B cell (primary cell): Measurements from ENCODE around the gene B4GALNT3. TPM values are rescaled to one million over a fixed set of nuclear protein-coding genes. Genes with fewer than 3 reads are reported as not detected.

Source experiments
- ATAC-seq: fragments of 200-7000 bp; cut with Tn5 transposase; one replicate; pipeline ENCODE4 v1.10.0; 2021; ENCODE audit warnings: low read depth, mild to moderate bottlenecking, moderate number of reproducible peaks, moderate library complexity
- CTCF ChIA-PET: fragments of 350-600 bp; sonication (Branson Sonifier 250); formaldehyde crosslinking; loops from one replicate; lab custom pipeline; 2021; ENCODE audit warnings: antibody characterized with exemption, inconsistent platforms; lab: Charles Lee
- POLR2A ChIA-PET: fragments of 350-600 bp; sonication (Branson Sonifier 250); formaldehyde crosslinking; loops from one replicate; lab custom pipeline; 2021; ENCODE audit warnings: antibody characterized with exemption; lab: Charles Lee
- DNase-seq: peaks from one replicate; pipeline ENCODE4 v3.0.0; 2013
- H2AFZ ChIP-seq: 2 replicates; pipeline ENCODE4 v1.6.1; 2012; ENCODE audit warnings: mild to moderate bottlenecking, low read depth, low read length; ENCODE audit not compliant: insufficient read depth, poor library complexity, severe bottlenecking
- H3K27ac ChIP-seq, 2 donors: 1 replicate in 1 of 2; 2 replicates in 1 of 2; pipeline ENCODE4 v1.5.1; 2012 to 2013; ENCODE audit warnings: low read length in 2 of 2, mild to moderate bottlenecking in 2 of 2, moderate library complexity in 1 of 2
- H3K27me3 ChIP-seq, 4 experiments: fragments of 200-600 bp in 1 of 4; sonication (generic) in 1 of 4; replicated peaks in 1 of 4; 1 replicate in 2 of 4; 2 replicates in 2 of 4; pipeline versions ENCODE4 v1.6.1 to v1.7.0; 2013 to 2016; ENCODE audit warnings: low read length in 3 of 4, mild to moderate bottlenecking in 2 of 4, mixed read lengths in 1 of 4, moderate library complexity in 1 of 4; ENCODE audit not compliant: insufficient read depth in 4 of 4, control insufficient read depth in 3 of 4; ENCODE audit errors: control extremely low read depth in 1 of 4
- H3K36me3 ChIP-seq, 2 experiments: replicated peaks in 1 of 2; 1 replicate in 1 of 2; 2 replicates in 1 of 2; pipeline versions ENCODE4 v1.6.1 to v1.7.1; 2013; ENCODE audit warnings: low read length in 1 of 2; ENCODE audit not compliant: insufficient read depth in 2 of 2, control insufficient read depth in 1 of 2; ENCODE audit errors: control extremely low read depth in 1 of 2, extremely low read depth in 1 of 2
- H3K4me1 ChIP-seq, 2 donors: fragments of 200-600 bp in 1 of 2; sonication (generic) in 1 of 2; 1 replicate in 1 of 2; 2 replicates in 1 of 2; pipeline versions ENCODE4 v1.5.1 to v1.6.1; 2013 to 2017; ENCODE audit warnings: low read length in 2 of 2; ENCODE audit not compliant: control insufficient read depth in 2 of 2, insufficient read depth in 2 of 2
- H3K4me2 ChIP-seq: replicated peaks from 2 replicates; pipeline ENCODE3; 2012; ENCODE audit warnings: mild to moderate bottlenecking, low read depth, low read length; ENCODE audit not compliant: poor library complexity, severe bottlenecking
- H3K4me3 ChIP-seq, 5 experiments: fragments of 200-600 bp in 1 of 5; sonication (generic) in 1 of 5; 1 replicate in 3 of 5; 2 replicates in 2 of 5; pipeline versions ENCODE4 v1.5.1 to v1.7.0; 2011 to 2016; ENCODE audit warnings: low read length in 4 of 5, mild to moderate bottlenecking in 4 of 5, low read depth in 2 of 5, control low read depth in 1 of 5, moderate library complexity in 1 of 5; ENCODE audit not compliant: insufficient read depth in 1 of 5; ENCODE audit errors: control extremely low read depth in 1 of 5, extremely low read depth in 1 of 5
- H3K79me2 ChIP-seq: fragments of 200-600 bp; sonication (generic); one replicate; pipeline ENCODE4 v1.6.0; 2016; ENCODE audit warnings: low read length; ENCODE audit not compliant: control insufficient read depth, insufficient read depth
- H3K9ac ChIP-seq: fragments of 200-600 bp; sonication (generic); 2 replicates; pipeline ENCODE4 v1.6.1; 2017; ENCODE audit warnings: mild to moderate bottlenecking, low read length, moderate library complexity
- H3K9me3 ChIP-seq, 3 donors: one replicate each; pipeline versions ENCODE4 v1.6.1 to v1.7.1; 2013; ENCODE audit warnings: low read length in 2 of 3; ENCODE audit not compliant: control insufficient read depth in 2 of 3, insufficient read depth in 1 of 3; ENCODE audit errors: control extremely low read depth in 1 of 3
- H4K20me1 ChIP-seq: 2 replicates; pipeline ENCODE4 v1.6.0; 2012; ENCODE audit warnings: mild to moderate bottlenecking, low read length; ENCODE audit not compliant: insufficient read depth, control insufficient read depth, poor library complexity, severe bottlenecking
- H3K27ac Mint-ChIP-seq: one replicate; pipeline ENCODE4 v1.8.0; 2021; ENCODE audit warnings: mixed read lengths
- H3K27me3 Mint-ChIP-seq: one replicate; pipeline ENCODE4 v1.8.0; 2021; ENCODE audit warnings: mixed read lengths
- H3K4me1 Mint-ChIP-seq: one replicate; pipeline ENCODE4 v1.8.0; 2021; ENCODE audit warnings: mixed read lengths
- H3K4me3 Mint-ChIP-seq: one replicate; pipeline ENCODE4 v1.8.0; 2021; ENCODE audit warnings: mixed read lengths
- H3K9me3 Mint-ChIP-seq: one replicate; pipeline ENCODE4 v1.8.0; 2022; ENCODE audit warnings: mixed read lengths; ENCODE audit not compliant: insufficient read depth
- EZH2 ChIP-seq: IDR thresholded peaks from 2 replicates; pipeline ENCODE4 v1.6.1; 2012; ENCODE audit warnings: borderline replicate concordance, low read depth, mild to moderate bottlenecking, moderate library complexity, low read length; ENCODE audit not compliant: insufficient read depth, poor library complexity, severe bottlenecking
- WGBS: methylation state at CpG from one replicate; pipeline ENCODE4 v1.1.5; 2013; ENCODE audit warnings: missing lambda C conversion rate; ENCODE audit not compliant: insufficient coverage; 5-methylcytosine and 5-hydroxymethylcytosine counted together
- intact Hi-C: fragments of 100-400 bp; cut with micrococcal nuclease; formaldehyde crosslinking; loops from one replicate; pipeline ENCODE4 v1.10.0; 2022
- polyA plus RNA-seq: library from polyadenylated mRNA; depleted of rRNA; stranded (reverse); fragments of >200 nt; gene quantifications from 2 replicates; pipeline ENCODE4 v1.2.3, GENCODE V29; 2012
- total RNA-seq, 2 donors: library from RNA; stranded (reverse); fragments of 120-200 nt in 1 of 2; gene quantifications; 1 replicate in 1 of 2; 2 replicates in 1 of 2; pipeline versions ENCODE4 v1.2.3 to v1.2.4, GENCODE V29; 2013 to 2022
- TF ChIP-seq, protein P1 (sequence below): fragments of 200-600 bp; IDR thresholded peaks from one replicate; pipeline ENCODE4 v1.8.0; 2022; ENCODE audit warnings: antibody characterized with exemption, mild to moderate bottlenecking

Gene B4GALNT3
- total and polyA plus RNA-seq, 2 donors (not counting 1 experiment from before 2014, with no cell fraction given): 0.25 TPM; not detected in 1

DNA sequence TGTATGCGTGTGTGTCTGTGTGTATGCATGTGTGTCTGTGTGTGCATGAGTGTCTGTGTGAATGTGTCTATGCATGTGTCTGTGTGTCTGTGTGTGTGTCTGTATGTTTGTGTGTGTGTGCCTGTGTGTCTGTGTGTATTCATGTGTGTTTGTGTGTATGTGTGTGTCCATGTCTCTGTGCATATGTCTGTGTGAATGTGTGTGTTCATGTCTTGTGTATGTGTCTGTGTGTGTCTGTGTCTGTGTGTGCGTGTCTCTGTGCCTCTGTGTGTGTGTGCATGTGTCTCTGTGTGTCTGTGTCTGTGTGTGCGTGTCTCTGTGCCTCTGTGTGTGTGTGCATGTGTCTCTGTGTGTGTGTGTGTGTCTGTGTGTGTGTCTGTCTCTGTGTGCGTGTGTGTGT, 121.1 kb downstream of the B4GALNT3 start:
- no peaks in the 10 kb centered on the region for H3K79me2 ChIP-seq
- no peaks in the 10 kb centered on the region for H3K27me3 Mint-ChIP-seq
- H3K4me2 ChIP-seq: no peak overlapping the region
- H3K9me3 ChIP-seq: no peaks in the 10 kb centered on the region
- H3K27me3 ChIP-seq: no peaks in the 10 kb centered on the region
- peaks cover 6 to 9% of the 10 kb centered on the region in 2 donors for H3K4me1 ChIP-seq
- no peak overlapping the region for H3K27ac ChIP-seq
- CTCF ChIA-PET: no interaction called here
- no peak overlapping the region for H3K27ac Mint-ChIP-seq
- ATAC-seq: no peak
- POLR2A ChIA-PET: no interaction called here
- no peak overlapping the region for H3K4me3 Mint-ChIP-seq
- H3K36me3 ChIP-seq: no peaks in the 10 kb centered on the region
- peaks cover 11% of the 10 kb centered on the region for H3K4me1 Mint-ChIP-seq
- H3K9ac ChIP-seq: no peak overlapping the region
- intact Hi-C loops: no loop called here
- DNase-seq: no peak
- TF ChIP-seq, protein P1, sequence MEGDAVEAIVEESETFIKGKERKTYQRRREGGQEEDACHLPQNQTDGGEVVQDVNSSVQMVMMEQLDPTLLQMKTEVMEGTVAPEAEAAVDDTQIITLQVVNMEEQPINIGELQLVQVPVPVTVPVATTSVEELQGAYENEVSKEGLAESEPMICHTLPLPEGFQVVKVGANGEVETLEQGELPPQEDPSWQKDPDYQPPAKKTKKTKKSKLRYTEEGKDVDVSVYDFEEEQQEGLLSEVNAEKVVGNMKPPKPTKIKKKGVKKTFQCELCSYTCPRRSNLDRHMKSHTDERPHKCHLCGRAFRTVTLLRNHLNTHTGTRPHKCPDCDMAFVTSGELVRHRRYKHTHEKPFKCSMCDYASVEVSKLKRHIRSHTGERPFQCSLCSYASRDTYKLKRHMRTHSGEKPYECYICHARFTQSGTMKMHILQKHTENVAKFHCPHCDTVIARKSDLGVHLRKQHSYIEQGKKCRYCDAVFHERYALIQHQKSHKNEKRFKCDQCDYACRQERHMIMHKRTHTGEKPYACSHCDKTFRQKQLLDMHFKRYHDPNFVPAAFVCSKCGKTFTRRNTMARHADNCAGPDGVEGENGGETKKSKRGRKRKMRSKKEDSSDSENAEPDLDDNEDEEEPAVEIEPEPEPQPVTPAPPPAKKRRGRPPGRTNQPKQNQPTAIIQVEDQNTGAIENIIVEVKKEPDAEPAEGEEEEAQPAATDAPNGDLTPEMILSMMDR: no peak
- 95% methylated on average over 4 of the region's 4 CpGs for WGBS
- no peaks in the 10 kb centered on the region for H4K20me1 ChIP-seq
- H3K4me3 ChIP-seq: no peak overlapping the region
- H3K9me3 Mint-ChIP-seq: no peaks in the 10 kb centered on the region
- no peak overlapping the region for H2AFZ ChIP-seq

- peaks cover 8% of the 10 kb centered on the region for H3K4me1 Mint-ChIP-seq
- no peak overlapping the region for H3K9ac ChIP-seq
Observed at GRCh38 chr12:581321-581720, 121.6 kb downstream of the B4GALNT3 start.

More at GRCh38 chr12:581321-581720, 121.6 kb downstream of the B4GALNT3 start:
- ATAC-seq (no peak), DNase-seq (no peak)
- CTCF ChIA-PET: no interaction called here
- Histone ChIP-seq H3K36me3 (no peaks in the 10 kb centered on the region), H3K27me3 (no peaks in the 10 kb centered on the region), H2AFZ (no peak overlapping the region), H3K79me2 (no peaks in the 10 kb centered on the region), H3K4me1 (peaks cover 4 to 5% of the 10 kb centered on the region in 2 donors), H3K4me3 (no peak overlapping the region), H3K4me2 (no peak overlapping the region), H4K20me1 (no peaks in the 10 kb centered on the region), H3K27ac (no peak overlapping the region), H3K9me3 (no peaks in the 10 kb centered on the region)
- WGBS: 94% methylated on average over 4 of the region's 5 CpGs
- POLR2A ChIA-PET: no interaction called here
- Mint-ChIP-seq H3K4me3 (no peak overlapping the region), H3K27me3 (no peaks in the 10 kb centered on the region), H3K9me3 (no peaks in the 10 kb centered on the region), H3K27ac (no peak overlapping the region)
- intact Hi-C loops: no loop called here
- no peak for TF ChIP-seq EZH2
